NAMALWA (cell line): ENCODE results near the gene WDFY4.

Experiments
- DNase-seq: peaks from one replicate; pipeline ENCODE4 v3.0.0-alpha.2; 2015; ENCODE audit warnings: low spot score

WDFY4 gene

DNA sequence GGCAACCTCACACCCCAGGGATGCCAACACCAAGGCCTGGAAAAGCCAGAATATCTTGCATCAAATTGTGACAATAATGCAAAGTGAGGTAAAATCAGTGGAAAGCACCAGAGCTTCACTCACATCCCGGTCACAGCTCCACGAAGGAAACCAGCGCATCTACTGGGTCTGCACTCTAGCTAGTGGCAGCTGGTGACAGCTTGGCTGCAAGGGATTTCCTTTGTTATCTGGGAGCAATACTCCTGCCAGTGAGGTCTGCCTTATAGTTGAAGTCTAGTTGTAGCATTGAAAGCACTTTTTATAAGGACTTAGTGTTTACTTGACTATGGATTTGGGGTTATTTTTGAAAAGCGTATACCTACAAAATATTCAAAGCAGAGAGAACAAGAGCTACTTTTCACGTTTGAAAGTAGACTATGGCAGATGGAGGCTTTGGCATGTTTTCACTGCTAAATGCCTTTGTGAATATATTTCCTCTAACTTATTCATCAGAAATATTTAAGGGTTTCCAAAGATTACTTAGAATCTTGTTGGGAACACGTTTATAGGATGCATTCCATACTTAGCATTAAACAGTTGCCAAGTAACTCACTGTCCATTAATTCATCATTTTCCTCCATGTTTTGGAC lies 26.1 kb downstream of the WDFY4 start:
- no peak for DNase-seq

GRCh38 chr10:48711830-48712229 lies 27.2 kb downstream of the WDFY4 start:
- DNase-seq = no peak

- DNase-seq = no peak
Measured at GRCh38 chr10:48714088-48714487, 29.4 kb downstream of the WDFY4 start.

GRCh38 chr10:48716416-48716815 lies 31.7 kb downstream of the WDFY4 start:
- DNase-seq = peak; percentile 23

DNA sequence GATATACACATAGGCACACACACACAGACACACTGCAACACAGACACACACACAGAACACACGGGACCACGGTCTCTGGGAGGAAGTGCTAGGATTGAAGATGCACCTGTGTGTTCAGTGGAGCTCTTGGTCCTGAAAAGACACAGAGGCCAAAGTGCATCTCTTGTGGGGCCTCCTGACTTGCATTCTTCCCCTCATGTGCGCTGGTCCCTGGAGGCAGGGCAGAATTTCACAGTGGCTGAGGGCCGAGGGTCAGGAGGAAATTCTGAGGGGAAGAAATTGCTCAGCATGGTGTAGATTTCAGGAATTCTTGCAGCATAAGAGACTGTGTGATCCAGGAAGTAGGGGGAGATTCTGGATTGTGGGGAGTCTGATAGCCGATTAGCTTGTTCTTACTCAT lies 35.9 kb downstream of the WDFY4 start:
- no peak for DNase-seq

- DNase-seq = no peak
Measured at GRCh38 chr10:48722153-48723145, 37.8 kb downstream of the WDFY4 start.

GRCh38 chr10:48724127-48724526 lies 39.5 kb downstream of the WDFY4 start:
- DNase-seq = no peak

DNA sequence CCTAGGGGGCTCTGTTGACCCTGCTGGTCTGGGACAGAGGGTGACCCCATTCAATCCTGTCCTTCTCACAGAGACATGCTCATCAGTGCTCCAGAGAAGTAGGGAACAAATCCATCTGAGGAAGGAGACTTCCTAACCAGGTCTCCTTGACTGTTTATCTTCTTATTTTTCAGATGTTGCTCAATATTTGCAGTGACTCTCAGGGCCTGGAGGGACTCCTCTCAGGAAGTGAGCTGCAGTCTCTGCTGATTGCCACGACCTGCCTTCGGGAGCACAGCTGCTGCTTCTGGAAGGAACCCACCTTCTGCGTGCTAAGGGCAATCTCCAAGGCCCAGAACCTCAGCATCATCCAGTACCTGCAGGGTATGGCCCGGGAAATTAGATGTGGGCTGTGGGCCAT lies 41.0 kb downstream of the WDFY4 start:
- no peak for DNase-seq

- DNase-seq = no peak
Measured at GRCh38 chr10:48727866-48728265, 43.2 kb downstream of the WDFY4 start.

- no peak for DNase-seq
Measured at GRCh38 chr10:48729222-48729621, 44.5 kb downstream of the WDFY4 start.

- DNase-seq = no peak
Measured at GRCh38 chr10:48729941-48730457, 45.3 kb downstream of the WDFY4 start.

- no peak for DNase-seq
Measured at GRCh38 chr10:48731141-48731540, 46.5 kb downstream of the WDFY4 start.

DNA sequence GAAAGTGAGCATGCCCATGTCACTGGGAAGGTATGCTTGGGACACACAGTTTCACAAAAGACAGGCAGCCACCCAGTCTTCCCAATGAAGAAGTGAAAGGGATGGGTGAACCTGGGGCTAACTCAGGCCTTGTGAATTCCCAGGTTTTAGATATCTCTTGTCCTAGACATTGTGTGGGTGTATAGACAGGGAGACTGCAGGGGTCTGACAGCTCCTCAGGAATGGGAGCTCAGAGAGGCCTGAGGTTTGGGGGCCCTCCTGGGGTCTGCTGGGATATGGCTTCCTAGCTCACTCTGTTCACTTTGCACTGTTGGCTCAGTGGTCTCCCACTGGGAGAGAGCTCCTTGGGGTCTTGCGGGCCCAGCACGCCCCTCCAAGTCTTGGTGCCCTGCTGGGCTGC lies 47.0 kb downstream of the WDFY4 start:
- no peak for DNase-seq

DNA sequence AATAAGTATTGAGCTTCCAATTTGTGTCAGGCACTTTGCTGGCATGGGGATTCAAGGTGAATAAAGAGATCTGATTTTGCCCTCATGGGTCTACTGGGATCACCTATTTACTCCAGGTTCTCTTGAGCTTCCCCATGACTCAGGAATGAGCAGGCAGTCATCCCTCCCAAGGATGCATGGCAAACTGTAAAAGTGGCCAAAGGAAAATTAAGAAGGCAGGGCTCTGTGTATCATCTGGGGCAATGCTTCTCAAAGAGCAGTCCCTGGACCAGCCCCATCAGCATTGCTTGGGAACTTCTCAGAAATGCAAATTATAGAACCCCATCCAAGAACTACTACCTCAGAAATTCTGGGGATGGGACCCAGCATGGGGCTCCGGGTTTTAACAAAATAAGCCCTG lies 48.7 kb downstream of the WDFY4 start:
- DNase-seq = no peak

GRCh38 chr10:48735836-48736390 lies 51.2 kb downstream of the WDFY4 start:
- no peak for DNase-seq

- no peak for DNase-seq
Measured at GRCh38 chr10:48736596-48736995, 51.9 kb downstream of the WDFY4 start.

DNA sequence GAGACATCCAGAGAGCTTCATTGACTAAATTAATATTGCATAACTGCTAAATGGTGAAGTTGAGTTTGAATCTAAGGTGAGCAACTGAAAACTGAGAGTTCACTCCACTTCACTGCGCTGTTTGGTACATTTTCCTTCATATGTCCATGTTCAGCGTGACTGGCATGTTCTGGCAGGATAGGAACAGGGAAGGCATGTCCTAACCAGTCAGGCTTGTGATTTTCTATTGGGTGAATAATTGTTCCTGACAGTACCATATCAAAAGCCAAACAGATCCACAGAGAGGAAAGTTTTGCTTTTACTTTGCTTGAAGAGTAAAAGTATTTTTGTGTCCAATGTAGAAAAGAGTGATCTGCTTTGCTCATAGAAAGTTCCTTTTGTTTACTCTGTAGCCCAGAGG lies 53.2 kb downstream of the WDFY4 start:
- no peak for DNase-seq

DNA sequence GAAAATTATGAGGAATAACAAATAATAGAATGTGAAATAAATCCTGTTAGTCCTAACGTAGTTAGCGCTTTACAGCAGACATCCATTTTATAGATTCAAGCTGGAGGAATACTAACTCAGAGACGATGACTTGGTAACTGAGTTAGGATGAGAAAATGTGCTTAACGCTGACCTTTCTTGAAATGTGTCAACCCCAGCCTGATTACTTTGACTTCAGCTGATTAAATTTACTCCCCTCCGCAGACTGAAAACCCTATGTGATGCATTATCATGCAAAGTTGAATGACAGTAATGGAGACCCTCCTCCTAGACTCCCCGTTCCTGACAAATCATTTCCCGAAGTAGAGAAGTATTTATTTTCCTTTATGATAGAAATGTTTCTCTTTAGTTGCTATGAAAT lies 54.5 kb downstream of the WDFY4 start:
- no peak for DNase-seq

DNA sequence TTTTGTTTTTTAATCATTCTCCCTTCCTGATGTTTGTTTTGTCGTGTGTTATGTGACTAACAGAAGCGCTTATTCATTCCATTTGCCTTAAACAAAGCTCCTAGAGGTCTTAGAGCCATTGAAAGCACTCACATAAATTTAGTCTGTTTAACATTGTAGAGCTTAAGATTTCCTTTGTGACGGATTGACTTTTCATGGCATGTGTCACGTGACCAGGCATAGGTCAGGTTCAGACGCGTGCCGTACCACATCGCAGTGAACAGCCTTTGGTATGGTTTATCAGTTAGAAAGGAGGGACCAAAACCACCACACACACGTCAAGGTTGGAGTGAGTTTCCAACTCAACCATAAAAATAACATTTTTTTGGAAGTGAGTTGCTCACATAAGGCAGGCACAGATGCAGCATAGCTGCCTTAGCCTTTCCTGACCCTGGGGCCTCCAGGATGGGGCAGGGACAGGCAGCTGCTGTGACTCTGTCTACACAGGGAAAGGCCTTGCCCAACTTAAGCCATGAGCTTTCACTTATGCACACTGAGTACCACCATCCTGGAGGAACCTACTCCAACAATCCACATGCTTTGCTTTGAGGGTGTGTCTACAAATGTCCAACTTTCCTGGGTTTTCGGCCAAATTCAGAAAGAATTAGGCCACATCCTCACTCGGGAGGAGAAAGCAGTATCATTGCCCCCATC lies 55.5 kb downstream of the WDFY4 start:
- DNase-seq = no peak

DNA sequence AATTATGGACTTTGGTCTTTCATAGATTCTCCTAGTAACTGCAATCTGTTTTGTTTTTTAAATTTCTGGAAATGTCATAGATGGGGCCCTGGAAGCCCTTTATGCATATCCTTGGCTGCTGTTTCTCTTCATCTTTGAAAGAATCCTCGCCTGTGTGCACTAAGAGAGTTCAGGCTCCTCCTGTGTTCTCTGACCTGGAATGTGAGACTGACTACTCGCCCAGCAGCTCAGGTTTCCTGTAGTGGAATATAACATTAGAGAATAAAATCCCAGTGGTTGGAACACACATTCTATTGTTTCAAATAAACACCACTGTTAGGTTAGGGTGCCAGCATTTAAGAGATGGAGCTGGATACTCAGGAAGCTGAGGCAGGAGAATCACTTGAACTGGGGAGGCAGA lies 56.3 kb downstream of the WDFY4 start:
- DNase-seq = no peak

DNA sequence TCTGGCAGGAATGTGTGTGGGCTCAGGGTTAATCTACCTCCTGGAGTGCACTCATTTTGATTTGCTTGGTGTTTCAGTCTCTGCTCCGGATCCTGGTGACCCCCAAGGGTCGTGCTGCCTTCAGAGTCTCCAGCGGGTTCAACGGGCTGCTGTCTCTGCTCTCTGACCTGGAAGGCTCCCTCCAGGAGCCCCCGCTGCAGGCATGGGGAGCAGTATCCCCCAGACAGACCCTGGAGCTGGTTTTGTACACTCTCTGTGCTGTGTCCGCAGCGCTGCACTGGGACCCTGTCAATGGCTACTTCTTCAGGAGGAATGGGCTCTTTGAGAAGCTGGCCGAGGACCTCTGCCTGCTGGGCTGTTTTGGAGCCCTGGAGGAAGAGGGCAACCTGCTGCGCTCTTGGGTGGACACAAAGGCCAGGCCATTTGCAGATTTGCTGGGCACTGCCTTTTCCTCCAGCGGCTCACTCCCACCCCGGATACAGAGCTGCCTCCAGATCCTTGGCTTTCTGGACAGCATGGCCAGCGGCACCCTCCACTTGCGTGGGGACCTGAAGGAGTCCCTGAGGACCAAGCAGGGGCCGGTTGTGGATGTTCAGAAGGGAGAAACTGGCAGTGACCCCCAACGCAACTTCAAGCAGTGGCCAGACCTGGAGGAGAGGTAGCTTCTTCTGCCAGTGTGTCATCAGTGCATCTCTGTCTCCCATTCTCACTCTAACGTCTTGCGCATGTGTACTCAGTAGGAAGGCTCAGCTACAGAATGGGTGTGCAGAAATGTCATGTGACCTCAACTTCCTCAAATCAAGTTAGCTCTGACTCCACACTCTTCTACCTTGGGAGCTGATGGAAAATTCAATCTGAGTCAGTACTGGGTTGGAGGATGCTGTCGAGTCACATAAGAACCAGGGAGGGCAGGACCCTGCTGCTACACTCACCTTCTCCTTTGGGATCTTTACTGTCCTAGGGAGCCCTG lies 58.5 kb downstream of the WDFY4 start:
- DNase-seq = no peak
